Fibroblast of peridontal ligament (primary cell): Measurements from ENCODE around the gene STEAP2.

Source experiments
- DNase-seq: peaks from one replicate; pipeline ENCODE4 v3.0.0-alpha.2; 2010; ENCODE audit errors: extremely low read depth

STEAP2 gene

GRCh38 chr7:90192876-90193750 is 18.4 kb upstream of the STEAP2 start:
- peak; percentile 82 for DNase-seq

- no peak for DNase-seq
Measured at GRCh38 chr7:90194911-90195809, 16.4 kb upstream of the STEAP2 start.

DNA sequence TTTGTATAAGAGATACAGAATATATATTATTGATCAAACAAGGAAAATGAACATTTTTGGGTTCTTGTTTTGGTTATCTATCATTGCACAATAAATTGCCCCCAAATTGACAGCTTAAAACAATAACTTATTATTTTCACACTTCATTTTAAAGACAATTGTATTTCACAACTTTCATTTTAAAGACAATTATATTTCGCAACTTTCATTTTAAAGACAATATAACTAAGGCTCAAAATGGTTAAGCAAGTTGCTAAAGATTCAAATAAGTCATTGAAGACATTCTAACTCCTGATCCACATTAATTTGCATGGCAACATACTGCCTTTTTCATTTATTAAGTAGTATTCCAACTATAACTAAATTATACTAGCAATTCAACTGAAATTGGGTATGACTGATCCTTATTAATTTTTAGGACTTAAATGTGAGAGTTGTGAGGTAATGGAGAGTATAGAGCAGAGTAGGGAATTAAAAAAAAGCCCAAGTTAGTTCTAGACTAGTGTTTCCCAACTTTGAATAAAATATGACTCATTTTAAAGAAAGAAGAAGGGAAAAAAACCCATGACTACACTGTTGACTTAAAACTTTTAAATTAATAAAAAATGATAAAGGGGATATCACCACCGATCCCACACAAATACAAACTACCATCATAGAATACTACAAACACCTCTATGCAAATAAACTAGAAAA is 9.9 kb upstream of the STEAP2 start:
- no peak for DNase-seq

DNA sequence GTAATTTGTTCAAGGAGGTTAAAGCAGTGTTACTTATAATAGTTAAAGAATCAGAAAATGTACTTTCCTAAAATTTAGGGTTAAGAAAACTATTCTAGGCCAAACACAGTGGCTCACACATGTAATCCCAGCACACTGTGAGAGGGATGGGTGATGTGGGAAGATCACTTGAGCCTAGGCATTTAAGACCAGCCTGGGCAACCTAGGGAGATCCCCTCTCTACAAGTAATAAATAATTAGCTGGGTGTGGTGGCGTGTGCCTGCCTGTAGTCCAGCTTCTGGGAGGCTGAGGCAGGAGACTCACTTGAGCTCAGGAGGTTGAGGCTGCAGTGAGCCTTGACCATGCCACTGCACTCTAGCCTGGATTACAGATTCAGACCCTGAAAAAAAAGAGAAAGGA is 3.6 kb upstream of the STEAP2 start:
- no peak for DNase-seq

GRCh38 chr7:90209776-90210175 is 1.8 kb upstream of the STEAP2 start:
- peak; percentile 66 for DNase-seq

- no peak for DNase-seq
Measured at GRCh38 chr7:90210475-90210874, 1.1 kb upstream of the STEAP2 start.

DNA sequence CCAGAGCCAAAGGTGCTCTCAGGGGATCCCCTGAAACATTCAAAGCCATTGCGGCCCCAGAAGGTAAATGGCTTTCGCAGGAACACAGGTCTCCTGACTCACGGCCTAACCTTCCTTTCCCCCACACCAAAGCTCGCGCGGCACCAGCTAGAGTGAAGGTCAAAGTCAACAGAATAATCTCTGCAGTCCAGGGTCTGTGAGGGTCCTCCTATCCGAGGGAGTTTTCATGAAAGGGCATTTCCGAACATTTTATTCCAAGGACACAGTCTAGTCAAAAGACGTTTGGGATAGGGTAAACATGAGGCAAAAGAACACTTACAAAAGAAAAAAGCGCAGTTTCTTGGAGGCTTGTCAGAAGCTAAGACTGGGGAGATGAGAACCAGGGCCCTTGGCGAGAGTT is 559 bp upstream of the STEAP2 start:
- DNase-seq = no peak

- DNase-seq = no peak
Measured at GRCh38 chr7:90212149-90212495, 582 bp downstream of the STEAP2 start.

DNA sequence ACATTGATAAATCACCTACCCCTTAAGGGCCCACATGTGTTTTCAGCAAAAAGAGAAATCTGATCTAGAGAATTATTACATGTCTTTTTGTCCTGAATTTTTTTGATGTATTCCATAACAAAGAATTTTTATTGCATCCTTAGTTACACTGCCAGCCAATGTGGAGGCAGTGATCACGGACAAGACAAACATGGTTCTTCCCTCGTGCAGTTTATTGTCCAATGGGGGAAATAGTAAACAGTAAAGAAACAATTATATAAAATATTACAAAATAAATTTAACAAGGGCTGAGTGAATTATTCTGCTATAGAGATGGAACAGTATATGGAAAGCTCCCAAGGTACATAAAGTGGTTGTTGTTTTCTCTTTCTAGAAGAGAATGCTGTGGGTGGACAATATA is 2.0 kb downstream of the STEAP2 start:
- no peak for DNase-seq

DNA sequence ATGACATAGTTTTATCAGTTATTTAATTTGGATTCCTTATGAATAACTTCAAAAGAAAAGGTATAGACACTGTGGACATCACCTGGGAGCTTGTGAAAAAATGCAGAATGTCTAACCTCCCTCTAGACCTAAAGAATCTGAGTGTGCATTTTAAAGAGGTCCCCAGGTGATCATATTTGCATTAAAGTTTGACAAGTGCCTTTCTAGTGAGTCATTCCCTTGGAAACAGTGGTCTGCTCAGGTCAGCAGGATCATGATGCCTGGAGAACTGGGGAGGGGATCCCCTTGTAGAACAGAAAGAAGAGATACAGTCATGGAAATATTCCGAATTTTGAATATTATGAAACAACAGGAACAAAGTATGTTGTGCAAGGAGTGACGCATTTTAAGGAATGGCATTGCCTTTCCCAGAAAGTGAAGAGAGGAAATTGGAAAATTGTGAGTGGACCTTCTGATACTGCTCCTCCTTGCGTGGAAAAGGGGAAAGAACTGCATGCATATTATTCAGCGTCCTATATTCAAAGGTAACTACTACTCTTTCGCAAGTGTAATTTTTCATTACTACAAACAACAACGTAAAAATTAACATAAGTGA is 4.6 kb downstream of the STEAP2 start:
- peak; percentile 83 for DNase-seq

DNA sequence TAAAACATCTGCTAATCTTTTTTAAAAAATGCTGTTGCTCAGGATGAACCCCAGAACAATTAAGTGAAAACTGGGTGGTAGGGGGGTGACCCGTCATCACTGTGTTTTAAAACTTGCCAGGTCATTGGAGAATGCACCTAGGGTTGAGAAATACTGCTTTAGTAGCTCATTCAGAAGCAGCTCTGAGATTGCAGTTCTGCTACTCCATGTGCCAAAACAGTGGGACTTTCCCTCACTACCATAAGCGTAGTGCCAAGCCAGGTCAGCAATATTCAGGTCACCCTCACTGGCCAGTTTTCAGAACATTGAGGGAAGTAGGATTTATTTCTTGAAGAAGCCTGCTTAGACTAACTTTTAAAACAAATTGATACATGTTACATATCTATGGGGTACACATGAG is 5.2 kb downstream of the STEAP2 start:
- no peak for DNase-seq

- no peak for DNase-seq
Measured at GRCh38 chr7:90222390-90222789, 10.8 kb downstream of the STEAP2 start.

GRCh38 chr7:90222811-90223725 is 11.5 kb downstream of the STEAP2 start:
- DNase-seq = peak; percentile 65

DNA sequence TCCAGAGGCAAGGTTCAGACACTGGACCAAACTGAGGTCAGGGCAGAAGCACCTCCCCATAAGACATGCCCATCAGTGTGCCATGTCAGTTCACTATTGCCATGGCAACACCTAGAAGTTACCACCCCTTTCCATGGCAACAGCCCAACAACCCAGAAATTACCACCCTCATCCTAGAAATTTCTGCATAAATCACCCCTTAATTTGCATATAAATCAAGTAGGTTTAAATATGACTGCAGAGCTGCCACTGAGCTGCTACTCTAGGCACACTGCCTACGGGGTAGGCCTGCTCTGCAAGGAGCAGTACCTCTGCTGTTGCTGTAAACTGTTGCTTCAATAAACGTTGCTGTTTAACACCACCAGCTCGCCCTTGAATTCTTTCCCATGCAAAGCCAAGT is 12.7 kb downstream of the STEAP2 start:
- no peak for DNase-seq

DNA sequence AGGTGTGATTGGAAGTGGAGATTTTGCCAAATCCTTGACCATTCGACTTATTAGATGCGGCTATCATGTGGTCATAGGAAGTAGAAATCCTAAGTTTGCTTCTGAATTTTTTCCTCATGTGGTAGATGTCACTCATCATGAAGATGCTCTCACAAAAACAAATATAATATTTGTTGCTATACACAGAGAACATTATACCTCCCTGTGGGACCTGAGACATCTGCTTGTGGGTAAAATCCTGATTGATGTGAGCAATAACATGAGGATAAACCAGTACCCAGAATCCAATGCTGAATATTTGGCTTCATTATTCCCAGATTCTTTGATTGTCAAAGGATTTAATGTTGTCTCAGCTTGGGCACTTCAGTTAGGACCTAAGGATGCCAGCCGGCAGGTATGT is 13.6 kb downstream of the STEAP2 start:
- no peak for DNase-seq

- no peak for DNase-seq
Measured at GRCh38 chr7:90225601-90226000, 14.1 kb downstream of the STEAP2 start.

DNA sequence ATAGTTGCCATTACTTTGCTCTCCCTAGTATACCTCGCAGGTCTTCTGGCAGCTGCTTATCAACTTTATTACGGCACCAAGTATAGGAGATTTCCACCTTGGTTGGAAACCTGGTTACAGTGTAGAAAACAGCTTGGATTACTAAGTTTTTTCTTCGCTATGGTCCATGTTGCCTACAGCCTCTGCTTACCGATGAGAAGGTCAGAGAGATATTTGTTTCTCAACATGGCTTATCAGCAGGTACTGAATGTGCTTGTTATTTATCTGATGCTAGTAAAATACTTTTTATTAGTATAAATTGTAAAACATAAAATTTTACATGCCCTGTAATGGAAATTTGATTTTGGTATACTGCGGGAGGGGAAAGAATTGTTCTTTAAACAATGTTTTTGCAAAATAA is 15.7 kb downstream of the STEAP2 start:
- no peak for DNase-seq

DNA sequence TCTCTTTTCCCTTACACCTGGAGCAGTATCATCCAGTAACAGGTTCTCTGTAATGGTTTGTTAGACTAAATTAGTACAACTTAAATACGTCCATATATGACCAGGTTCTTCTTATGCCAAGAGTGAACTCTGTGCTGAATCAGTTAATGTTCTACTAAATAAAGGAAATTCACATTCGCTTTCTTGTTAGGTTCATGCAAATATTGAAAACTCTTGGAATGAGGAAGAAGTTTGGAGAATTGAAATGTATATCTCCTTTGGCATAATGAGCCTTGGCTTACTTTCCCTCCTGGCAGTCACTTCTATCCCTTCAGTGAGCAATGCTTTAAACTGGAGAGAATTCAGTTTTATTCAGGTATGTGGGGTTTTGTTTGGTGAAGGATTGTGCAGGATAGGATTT is 18.1 kb downstream of the STEAP2 start:
- no peak for DNase-seq

GRCh38 chr7:90230834-90231233 is 19.3 kb downstream of the STEAP2 start:
- no peak for DNase-seq

DNA sequence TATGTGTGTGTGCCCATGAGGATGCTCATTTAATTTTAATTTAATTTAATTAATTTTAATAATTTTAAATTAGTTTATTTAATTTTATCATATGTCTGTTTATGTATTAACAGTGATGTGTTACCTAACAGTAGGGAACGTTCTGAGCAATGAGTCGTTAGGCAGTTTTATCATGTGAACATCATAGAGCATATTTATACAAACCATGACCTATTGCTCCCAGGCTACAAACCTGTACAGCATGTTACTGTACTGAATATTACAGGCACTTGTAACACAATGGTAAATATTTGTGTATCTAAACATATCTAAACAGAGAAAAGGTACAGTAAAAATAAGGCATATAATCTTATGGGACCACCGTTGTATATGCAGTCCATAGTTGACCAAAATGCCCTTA is 19.8 kb downstream of the STEAP2 start:
- no peak for DNase-seq

- DNase-seq = no peak
Measured at GRCh38 chr7:90232430-90232829, 20.9 kb downstream of the STEAP2 start.
